Stimulated activated CD4-positive, alpha-beta T cell treated with anti-CD3 and anti-CD28 coated beads, Interleukin-2, amount 100 ng/mL, for 4 hours (primary cell): Measurements from ENCODE around the gene MARK3.

Experiments
- DNase-seq: peaks from one replicate; pipeline ENCODE4 v3.0.0-alpha.2; 2020; ENCODE audit warnings: low read depth

Gene MARK3

DNA sequence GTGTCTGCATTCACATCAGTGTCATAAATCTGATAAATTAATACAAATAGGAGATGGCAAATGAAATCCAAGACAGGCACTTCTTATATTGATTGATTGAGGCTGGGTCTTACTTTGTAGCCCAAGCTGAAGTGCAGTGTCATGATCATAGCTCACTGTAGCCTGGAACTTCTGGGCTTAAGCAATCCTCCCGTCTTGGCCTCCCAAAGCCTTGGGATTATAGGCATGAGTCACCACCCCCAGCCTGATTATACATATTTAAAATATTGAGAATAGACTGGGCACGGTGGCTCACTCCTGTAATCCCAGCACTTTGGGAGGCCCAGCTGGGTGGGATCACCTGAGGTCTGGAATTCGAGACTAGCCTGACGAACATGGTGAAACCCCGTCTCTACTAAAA lies 51.3 kb downstream of the MARK3 start:
- DNase-seq, result no peak

DNA sequence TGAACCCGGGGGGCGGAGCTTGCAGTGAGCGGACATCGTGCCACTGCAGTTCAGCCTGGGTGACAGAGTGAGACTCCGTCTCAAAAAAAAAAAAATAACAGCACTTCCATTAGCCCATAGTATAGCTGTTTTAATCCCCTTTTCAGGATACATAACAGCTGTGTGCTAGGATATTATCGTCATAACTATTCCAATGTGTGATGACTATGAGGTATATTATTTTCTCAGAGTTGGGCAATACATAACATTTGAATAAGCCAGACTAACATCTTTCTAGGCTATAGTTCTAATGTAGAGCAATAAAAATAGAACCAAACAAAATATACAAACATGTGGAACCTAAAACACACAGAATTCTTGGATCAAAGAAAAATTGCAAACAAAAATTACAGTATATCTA lies 57.1 kb downstream of the MARK3 start:
- DNase-seq, result no peak

DNA sequence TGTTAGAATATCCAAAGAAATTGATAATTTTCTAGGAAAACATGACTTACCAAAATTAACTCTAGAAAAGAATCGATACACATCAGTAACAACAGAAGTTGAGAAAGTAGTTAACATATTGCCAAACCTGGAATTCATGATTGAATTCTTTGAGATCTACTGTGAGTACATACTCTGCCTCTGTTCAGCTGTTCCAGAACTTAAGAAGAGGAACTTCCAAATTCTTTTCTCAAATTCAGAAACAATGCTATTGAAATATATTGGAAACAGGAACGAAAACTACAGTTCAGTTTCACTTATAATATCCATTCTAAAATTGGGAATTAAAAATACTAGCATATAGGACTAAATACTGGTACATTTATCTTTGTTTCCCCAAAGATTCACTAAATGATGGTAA lies 57.9 kb downstream of the MARK3 start:
- no peak for DNase-seq

DNA sequence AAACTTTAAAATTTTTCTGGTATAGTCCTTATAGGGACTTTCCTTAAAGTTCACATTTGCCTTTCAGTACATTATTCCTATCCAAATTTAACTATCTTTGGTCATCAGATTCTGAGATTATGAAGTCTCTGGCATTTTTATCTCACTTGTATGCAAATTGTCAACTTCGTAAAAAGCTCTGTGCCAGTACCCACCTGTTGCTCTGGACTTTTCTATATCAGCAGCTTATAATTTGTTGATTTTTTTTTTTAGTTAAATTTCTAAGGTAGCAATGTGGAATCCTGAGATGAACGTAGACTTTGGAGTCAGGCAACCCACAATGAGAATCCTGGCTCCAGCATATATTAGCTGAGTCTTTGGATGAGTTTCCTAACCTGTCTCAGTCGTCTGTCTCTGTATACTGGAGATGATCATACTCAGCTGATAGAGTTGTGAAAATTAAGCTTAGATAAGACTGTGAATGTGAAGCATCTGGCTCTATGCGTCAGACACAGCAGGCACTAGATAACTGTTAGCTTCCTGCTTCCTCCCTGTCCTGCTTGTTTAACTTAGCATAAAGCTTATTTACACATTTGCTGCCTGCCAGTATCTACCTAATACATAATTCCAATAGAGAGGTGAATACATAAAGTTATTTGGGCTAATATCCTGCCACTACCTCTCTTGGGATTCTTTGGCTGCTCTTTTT lies 59.8 kb downstream of the MARK3 start:
- no peak for DNase-seq

DNA sequence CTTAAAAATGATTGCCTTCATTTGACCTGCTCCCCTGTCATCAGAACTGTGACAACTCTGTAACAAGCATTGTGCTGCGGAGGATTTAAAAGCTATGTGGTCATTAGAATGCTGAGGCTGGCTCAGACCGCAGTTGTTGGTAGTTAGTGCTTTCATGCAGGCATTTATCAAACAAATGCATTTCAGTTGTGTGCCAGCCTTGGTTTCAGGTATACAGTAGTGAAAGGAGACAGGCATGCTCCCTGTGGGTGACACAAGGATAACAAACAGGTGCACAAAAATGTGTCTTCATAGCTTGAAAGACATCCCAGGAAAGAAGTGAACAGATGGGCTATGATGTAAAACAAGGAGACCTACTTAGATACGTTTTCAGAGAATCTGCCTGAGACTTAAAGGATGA lies 60.6 kb downstream of the MARK3 start:
- DNase-seq, result no peak

DNA sequence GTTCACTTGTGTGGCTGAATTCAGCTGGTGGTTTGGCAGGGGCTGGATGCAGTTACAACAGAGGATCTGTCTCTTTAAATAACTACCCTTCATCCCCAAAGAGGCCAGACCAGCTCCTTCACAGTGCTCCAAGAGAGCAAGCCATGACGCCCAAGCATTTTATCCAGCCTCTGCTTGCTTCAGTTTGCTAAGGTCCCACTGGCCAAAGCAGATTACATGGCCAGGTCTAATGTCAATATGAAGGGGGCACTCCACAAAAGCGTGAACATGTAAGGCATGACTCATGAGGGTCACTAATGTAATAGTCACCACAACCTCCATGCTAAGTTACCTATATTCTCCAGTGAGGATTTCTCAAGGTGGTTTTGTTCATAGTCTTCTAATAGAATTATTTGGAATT lies 62.9 kb downstream of the MARK3 start:
- DNase-seq, result no peak

DNA sequence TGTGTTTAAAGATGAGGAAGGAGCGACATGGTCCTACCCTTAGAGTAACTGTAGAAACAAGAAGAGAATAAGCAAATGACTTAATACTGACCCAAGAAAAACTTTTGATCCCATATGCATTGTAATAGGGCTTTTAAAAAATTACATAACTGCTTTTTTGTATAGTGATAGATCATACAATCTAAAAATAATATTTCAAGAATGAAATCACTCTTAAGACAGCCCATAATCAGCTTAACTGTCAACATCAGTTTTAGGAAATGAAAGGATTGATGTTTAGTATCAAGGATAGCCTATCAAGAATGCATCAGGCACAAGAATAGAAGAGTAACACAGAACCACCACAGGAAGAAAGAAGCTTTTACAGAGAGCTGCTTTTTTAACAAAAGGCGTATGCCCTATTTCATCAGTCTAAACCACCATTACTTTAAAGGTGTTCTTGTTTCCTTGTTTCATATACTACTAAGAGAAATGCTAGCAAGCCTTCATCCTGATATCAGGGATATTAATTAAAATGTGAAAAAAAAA lies 64.5 kb downstream of the MARK3 start:
- DNase-seq, result no peak

DNA sequence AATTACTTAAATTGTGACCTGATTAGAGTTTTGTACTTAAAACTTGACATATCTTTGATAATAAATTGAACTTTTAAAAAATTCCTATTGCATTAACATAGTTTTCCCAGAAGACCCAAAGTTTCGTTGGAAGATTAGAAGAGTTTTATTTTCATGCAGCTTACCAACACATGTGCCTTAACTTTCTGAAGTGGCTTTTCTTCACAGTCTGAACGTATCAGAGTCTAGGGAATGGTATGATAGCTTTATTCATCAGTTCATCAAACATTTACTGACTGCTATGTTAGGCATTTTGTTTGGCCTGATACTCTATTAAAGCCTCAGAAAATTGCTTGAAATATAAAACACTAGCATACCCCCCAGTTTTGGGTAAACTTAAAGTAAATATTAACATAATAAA lies 65.2 kb downstream of the MARK3 start:
- no peak for DNase-seq

DNA sequence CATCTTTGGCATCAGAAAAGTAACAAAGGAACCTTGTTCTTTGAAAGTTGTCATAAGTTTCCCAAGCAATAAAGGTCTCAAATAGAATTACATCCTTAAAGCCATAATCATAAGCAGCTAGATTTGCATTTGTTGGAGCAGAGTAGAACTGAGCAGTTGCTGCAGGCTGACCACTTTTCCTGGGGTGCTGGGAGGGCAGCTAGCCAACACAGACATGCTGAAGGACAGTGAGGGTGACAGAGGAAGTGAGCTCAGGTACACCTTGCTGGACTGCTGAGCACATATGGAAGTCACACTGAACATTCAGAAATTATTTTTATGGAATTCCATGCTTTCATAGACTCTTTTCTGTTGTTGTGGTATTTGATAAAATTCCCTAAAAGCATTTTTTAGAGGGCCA lies 66.2 kb downstream of the MARK3 start:
- DNase-seq, result no peak

DNA sequence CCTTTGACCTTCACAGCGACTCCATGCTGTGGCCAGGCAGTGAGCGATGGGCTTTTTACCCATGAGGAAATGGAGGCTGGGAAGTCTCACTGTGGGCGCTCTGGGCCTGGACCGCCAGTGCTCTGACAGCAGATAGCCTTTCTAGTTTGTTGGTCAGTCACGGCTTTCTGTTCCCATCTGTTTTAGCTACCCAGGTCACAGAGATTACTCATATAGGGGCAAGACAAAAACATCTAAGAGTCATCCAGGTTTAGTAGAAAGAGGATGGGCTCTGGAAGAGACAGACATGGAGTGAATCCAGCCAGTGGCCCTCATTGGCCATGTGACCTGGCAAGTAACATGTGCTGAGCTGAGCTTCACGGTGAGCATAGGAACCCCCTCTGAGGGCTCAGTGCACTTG lies 68.6 kb downstream of the MARK3 start:
- DNase-seq, result no peak

DNA sequence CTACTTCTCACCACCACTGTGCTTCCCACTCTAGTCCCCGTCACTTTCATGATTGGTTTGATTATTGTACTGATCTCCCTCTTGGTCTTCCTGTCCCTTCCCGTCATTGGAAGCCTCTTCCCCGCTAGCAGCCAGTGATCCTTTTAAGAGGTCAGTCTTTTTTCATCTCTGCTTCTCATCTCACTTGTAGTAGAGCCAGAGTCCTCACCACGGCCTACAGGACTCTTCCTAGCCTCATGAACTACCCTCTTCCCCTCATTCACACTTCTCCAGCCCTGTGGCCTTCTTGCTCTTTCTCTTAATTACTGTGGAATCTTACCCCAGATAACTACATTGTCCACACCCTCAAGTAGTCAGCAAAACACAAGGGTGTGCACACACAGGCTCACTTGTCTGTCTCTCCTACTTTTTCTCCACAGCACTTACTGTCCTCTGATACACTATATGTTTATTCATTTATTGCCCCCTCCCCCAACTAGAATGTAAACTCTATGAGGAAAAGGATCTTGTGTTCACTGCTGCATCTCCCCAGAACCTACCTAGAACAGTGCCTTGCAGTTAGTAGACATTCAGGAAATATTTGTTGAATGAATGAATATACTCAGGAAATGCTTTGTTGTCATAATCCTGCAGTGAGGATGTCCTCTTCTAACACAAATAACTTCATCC lies 71.1 kb downstream of the MARK3 start:
- DNase-seq, result no peak

DNA sequence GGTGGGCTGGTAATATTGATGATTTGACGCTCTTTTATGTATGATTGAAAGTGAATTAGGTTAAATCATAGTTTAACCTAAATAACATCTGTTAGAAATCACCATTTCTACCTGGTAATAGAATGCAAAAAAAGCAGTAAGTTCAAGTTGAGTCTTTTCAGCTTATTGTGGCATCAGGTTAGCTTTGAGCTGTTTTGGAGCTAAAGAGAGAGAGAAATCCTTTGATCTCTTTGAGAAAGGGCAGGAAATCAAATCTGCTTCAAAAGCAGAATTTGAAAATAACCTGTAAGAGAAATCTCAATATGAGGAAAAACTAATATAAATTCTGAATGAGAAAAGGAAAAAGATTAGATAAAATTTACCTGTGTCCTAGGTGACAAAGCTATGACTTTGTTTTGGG lies 75.2 kb downstream of the MARK3 start:
- DNase-seq, result no peak

DNA sequence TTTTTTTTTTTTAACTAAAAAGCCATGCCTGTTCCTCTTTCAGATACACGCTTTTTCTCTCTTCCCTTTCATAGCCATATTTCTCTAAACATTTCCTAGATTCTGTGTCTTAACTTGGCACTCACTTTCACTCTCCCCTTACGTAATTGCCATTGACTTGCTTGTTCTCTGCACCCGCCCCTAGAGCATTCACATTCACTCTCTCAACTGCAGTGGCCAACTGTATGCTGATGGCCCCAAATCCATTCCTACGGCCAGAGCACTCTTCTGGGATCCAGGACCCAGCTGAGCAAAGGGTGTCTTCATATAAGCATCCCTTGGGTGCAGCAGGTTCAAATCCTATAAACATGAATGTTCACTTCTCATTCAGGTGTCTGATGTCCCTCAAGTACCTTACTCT lies 77.9 kb downstream of the MARK3 start:
- no peak for DNase-seq

DNA sequence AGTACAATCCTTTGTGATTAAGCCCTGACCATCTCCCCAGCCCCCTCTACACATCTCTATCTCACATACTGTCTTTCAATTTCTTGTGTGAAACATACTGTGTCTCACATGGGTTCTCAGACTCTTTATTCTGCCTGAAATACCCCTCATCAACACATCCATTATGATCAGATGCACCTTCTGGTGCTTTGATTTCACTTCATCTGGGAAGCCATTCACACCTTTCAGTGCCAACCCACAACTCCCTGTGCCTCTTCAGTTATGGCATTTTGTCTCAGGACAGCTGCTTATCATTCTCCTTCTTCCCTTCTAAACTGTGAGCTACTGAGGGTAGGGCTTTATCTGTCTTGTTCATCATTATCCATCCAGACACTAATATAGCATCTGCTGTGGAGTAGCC lies 78.6 kb downstream of the MARK3 start:
- DNase-seq, result no peak

DNA sequence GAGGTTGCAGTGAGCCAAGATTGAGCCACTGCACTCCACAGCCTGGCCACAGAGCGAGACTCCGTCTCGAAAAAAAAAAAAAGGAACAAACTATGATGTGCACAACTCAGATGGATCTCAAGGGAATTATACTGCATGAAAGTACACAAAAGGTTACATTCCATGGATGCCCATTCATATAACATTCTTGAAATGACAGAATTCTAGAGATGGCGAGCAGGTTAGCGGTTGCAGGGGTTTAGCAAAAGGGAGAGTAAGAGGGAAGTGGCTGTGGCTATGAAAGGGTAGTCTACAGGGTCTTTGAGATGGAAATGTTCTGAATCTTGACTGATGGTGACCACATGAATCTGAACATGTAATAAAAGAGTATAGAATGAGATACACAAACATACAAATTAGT lies 87.7 kb downstream of the MARK3 start:
- no peak for DNase-seq

DNA sequence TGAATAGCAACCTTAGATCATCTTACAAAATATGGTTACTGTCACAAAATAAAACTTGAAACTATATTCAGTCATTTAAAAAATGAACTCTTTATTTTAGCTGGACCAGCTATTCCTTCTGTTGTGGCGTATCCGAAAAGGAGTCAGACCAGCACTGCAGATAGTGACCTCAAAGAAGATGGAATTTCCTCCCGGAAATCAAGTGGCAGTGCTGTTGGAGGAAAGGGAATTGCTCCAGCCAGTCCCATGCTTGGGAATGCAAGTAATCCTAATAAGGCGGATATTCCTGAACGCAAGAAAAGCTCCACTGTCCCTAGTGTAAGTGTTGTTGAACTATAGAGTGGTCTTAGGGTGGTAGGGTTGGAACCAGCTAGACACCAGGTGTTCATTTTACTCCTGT lies 89.7 kb downstream of the MARK3 start:
- no peak for DNase-seq

DNA sequence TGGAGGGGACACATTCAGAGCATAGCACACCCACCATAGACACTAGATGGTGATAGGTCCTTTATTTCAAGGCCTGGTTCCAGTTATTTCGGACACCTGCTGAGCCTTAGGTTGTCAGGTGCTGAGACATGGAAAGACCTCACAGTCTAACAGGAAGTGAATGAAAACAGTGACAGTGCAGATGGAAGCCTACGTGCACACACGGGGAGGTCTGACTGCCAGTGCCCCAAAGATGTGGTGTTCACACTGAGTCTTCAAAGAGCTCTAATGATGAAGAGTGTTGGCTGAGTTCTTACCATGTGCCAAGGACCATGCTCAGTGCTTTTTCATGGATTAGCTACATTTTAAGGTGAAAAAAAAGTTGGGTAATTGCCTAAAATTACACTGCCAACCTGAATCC lies 90.8 kb downstream of the MARK3 start:
- DNase-seq, result no peak

DNA sequence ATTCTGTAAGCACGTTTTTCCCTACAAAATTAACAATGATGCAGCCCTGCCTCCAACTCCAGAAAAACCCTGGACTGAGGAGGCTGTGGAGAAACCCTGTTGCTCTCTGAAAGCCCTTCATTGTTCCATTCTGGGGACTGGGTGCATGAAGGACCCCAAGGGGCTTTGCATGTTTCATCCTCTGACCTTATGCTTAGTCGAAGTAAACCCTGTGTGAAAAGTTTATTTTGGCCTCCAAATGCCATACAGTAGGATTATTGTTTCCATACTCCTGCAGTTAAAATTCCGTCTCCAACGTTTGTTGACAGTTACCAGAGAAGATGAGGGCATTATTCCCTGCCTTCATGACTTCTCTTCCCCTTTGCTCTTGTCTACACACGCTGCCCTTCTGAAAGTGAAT lies 91.4 kb downstream of the MARK3 start:
- DNase-seq, result no peak

DNA sequence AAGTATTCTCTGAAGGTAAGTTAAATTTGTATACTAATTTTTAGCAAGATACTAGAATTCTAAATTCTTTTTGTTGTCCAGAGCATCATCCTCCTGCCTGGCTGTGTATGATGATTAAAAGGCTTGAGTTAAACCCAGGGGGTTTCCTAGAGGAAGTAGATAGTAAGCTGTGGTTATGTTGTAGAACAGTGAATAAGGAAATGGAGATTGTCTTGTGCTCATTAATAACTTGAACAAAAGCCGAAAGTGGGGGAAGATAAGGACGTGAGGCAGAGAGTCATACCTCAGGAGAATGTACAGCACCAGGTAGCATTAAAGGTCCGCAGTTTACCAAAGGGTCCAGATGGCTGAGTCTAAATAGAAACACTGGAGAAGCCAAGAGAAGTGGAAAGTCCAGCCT lies 95.4 kb downstream of the MARK3 start:
- no peak for DNase-seq

DNA sequence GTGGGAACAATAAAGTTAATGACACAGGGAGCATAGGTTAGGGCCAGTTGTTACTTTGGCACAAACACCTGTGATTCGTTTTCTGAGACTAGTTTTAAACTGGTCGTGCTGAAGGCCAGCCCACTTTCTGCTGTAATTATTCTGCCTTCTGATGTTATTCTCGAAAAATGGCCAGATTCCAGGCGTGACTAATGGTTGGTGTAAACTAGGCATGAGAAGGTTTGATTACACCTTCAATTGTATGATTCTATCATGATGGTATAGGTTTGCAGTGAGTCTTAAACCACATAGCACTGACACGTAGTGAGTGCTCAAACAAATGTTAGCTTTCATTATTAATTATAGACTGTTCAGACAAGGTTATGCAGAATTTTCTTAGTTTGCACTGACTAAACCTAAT lies 98.4 kb downstream of the MARK3 start:
- DNase-seq, result no peak

DNA sequence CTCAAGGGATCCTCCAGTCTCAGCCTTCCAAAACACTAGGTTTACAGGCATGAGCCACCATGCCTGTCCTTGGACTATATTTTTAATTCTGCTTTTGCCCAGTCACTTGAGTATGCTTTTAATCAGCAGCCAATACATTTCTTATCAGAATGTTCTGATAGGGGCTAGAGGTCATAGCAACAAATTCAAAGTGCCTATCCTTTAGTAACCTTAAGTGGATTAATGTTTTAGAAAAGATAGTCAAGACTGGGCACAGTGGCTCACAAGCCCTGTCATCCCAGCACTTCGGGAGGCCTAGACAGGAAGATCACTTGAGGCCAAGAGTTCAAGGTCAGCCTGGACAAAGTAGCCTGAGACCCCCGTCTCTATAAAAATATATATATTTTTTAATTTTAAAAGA lies 100.3 kb downstream of the MARK3 start:
- no peak for DNase-seq

DNA sequence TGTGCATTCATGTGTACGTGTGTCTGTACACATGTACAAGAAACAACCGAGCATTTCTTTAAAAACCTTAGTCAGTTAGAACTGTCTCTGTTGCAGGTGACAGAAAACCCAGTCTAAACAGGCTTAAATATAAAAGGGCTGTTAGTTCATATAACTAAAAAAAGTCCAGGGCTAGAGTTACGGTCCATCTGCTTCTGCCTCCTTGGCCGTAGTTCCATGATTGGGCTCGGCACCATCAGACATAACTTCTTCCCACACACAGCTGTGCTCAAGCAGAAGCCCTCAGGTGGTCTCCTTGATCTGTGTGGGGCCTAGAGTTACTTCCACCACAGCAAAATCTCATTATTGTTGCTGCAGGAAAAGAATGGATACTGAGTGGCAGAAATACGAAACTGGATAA lies 102.9 kb downstream of the MARK3 start:
- DNase-seq, result no peak

DNA sequence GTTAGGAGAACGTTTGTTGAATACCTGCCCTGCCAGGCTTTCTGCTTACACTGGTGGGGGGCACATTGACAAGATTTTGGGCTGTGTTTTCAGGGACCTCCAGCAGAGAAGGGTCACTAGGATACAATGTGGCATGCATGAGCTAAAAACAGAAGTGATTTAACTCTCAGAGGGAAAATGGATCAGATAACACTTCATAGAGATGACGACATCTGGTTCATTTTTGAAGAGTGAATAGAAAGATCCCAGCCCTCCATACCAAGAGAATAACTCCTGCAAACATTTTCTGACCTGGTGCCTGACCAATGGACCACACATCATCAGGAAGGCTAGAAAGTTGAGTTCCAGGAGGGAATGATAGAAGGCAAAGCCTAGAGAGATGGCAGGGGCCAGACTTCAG lies 103.7 kb downstream of the MARK3 start:
- no peak for DNase-seq

DNA sequence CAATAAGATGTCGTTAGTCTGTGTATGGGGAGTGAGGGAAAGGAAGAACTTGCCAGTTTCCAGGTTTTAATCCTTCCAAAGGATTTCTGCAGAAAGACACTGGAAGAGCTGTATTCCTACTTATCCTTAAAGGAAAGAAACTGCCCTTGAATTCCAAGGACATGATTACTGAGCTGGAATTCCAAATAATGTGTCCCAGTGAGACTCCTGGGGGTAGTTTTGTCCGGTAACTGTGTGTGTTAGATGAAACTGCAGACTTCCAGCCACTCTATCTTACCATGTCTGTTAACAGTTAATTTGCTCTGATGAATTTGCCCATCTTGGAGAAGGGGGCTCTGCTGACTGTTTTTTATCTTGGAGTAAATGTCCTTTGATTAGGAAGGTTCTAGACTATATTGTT lies 104.4 kb downstream of the MARK3 start:
- no peak for DNase-seq
